Adipose tissue (tissue), 3 donors: ENCODE data around the gene HLTF. TPM values are rescaled to one million over a fixed set of nuclear protein-coding genes. Genes with fewer than 3 reads are reported as not detected.
"Not testable (repeated sequence)": the region's sequence is repeated elsewhere in the genome, so short reads cannot be mapped to it uniquely, and the experiment has no call there.

Source experiments
- H3K27ac ChIP-seq: one replicate; pipeline ENCODE4 v1.5.1; 2013; ENCODE audit warnings: low read depth, low read length
- WGBS, 3 donors: extraction: QIAGEN DNeasy Blood & Tissue Kit; methylation state at CpG; one replicate each; pipeline ENCODE4 v1.1.7; 2013; 5-methylcytosine and 5-hydroxymethylcytosine counted together
- polyA plus RNA-seq, 3 donors: library from polyadenylated mRNA; stranded (reverse); fragments of 200-250 nt; gene quantifications; one replicate each; pipeline ENCODE4 v1.2.3, GENCODE V29; 2013
- donor health status: healthy with polysubstance abuse.
- donor health status: Bipolar disorder and iron deficiency.
- donor health status: healthy.

HLTF gene, protein sequence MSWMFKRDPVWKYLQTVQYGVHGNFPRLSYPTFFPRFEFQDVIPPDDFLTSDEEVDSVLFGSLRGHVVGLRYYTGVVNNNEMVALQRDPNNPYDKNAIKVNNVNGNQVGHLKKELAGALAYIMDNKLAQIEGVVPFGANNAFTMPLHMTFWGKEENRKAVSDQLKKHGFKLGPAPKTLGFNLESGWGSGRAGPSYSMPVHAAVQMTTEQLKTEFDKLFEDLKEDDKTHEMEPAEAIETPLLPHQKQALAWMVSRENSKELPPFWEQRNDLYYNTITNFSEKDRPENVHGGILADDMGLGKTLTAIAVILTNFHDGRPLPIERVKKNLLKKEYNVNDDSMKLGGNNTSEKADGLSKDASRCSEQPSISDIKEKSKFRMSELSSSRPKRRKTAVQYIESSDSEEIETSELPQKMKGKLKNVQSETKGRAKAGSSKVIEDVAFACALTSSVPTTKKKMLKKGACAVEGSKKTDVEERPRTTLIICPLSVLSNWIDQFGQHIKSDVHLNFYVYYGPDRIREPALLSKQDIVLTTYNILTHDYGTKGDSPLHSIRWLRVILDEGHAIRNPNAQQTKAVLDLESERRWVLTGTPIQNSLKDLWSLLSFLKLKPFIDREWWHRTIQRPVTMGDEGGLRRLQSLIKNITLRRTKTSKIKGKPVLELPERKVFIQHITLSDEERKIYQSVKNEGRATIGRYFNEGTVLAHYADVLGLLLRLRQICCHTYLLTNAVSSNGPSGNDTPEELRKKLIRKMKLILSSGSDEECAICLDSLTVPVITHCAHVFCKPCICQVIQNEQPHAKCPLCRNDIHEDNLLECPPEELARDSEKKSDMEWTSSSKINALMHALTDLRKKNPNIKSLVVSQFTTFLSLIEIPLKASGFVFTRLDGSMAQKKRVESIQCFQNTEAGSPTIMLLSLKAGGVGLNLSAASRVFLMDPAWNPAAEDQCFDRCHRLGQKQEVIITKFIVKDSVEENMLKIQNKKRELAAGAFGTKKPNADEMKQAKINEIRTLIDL
- polyA plus RNA-seq = 1 to 10 TPM; 4.7 to 6.4 (median 5.3) TPM

GRCh38 chr3:149086232-149086988 lies at the start of gene HLTF:
TSS of gene HLTF (minus strand) at chr3:149086533. CDS start at chr3:149086336, 197 bp downstream.
- no peak within 1 kb of the TSS for H3K27ac ChIP-seq
- WGBS, 3 donors = 6 to 8% (median 8%) methylated on average over 56 to 57 of the region's 57 CpGs

- no peak overlapping the region for H3K27ac ChIP-seq
- WGBS, 3 donors = 48 to 69% (median 64%) methylated on average over 3 of the region's 3 CpGs
These were observed 48.2 kb upstream of the HLTF start for GRCh38 chr3:149134575-149134974.

DNA sequence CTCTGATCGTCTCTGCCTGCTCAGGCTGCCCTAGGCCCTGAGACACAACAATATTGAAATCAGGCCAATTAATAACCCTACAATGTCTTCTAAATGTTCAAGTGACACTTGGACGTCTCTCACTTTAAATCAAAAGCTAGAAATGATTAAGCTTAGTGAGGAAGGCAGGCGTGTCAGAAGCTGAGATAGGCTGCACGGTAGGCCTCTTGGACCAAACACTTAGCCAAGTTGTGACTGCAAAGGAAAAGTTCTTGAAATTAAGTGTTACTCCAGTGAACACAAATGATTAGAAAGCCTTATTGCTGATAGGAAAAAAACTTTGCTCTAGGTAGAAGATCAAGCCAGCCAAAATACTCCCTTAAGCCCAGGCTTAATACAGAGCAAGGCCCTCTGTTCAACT lies 45.3 kb upstream of the HLTF start:
- H3K27ac ChIP-seq = no peak overlapping the region
- WGBS, 3 donors = 30 to 60% (median 58%) methylated on average over 4 of the region's 4 CpGs

DNA sequence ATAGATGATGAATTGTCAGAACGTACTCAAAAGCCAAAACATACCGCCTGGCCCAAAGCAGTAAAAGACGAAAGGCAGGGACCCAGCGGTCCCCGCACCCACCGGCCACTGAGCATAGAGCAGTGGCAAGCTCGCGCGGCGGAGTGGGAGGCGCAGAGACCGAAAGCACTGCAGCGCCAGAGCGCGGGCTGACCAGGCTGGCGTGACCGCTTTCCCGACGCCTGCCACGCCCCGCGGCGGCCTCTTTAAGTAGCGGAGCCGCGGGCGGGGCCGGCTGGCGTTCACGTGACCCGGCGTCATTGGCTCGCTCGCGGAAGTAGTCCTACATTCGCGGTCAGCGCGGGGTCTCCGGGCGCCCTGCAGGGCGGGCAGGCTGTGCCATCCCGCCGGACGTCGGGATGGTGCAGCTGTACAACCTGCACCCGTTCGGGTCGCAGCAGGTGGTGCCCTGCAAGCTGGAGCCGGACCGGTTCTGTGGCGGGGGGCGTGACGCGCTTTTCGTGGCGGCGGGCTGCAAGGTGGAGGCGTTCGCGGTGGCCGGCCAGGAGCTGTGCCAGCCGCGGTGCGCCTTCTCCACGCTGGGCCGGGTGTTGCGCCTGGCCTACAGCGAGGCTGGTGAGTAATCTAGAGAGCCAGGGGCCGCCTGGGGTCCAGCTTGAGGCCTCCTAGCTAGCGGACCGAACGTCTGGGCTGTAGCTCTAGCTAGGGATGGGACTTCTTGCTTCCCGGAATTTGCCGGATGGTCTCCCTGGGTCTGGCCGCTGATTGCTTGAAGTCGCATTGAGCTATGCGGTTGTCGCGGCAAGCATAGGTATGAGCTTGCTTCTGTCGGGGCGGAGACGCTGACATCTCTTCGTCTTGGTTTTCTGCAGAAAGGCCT lies 43.2 kb upstream of the HLTF start, which contains the start of gene HPS3:
Gene HPS3, plus strand, starts transcription at position 313 of the 880 bp plus-strand sequence. Its CDS starts 86 bp downstream, at position 399.
- 0% methylated on average over 82 to 84 of the region's 84 CpGs for WGBS, 3 donors
- no peak within 1 kb of the TSS for H3K27ac ChIP-seq

- WGBS, 3 donors = 2 to 3% (median 2%) methylated on average over 4 of the region's 4 CpGs
These were observed 42.5 kb upstream of the HLTF start for GRCh38 chr3:149128821-149129220.

GRCh38 chr3:149122721-149123578 lies 36.6 kb upstream of the HLTF start:
- H3K27ac ChIP-seq = no peak overlapping the region
- 66 to 84% (median 80%) methylated on average over 4 of the region's 4 CpGs for WGBS, 3 donors

More at GRCh38 chr3:149128821-149129220, 42.5 kb upstream of the HLTF start:
- H3K27ac ChIP-seq = no peak overlapping the region

DNA sequence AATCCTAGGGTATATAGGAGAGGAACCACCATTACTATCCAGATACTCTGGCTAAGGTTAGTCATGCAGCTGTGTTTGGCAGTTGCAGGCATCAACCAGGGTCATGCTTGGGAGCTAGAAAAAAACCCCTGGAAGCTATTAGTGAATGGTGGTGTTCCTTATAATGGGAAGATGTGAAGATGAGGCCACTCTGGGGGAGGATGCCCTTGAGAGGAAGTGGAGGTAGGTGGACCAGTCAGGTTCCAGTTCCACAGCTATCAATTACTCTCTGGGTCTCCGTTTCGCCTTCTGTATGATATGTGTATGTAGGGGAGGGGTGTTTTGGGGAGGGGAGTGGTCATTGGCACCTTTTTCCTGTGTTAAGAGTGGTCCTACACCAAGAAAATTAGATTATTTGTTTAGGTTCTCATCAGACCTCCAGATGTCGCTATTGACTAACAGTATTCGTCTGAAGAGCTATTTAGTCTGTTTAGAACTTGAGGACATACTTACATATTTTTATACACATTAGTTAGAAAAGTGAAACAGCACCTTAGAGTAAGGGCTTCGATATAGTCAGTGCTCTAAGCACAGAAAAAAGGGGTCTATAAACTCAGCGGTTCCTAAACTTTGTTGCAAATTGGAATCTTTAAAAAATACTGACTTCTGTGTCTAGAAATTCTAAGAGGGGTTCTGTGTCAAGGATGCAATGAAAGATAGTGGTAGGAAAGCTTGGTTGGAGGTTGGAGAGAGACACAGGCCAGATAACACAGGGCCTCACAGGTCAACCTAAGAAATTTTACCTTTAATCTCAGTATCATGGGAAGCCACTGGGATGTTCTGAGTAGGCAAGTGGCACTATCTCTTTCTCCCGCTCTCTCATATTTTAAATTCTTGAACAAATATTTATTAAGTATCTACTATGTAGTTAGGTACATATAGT lies 34.0 kb upstream of the HLTF start:
- WGBS, 3 donors = 14 to 18% (median 17%) methylated on average over 7 of the region's 7 CpGs

DNA sequence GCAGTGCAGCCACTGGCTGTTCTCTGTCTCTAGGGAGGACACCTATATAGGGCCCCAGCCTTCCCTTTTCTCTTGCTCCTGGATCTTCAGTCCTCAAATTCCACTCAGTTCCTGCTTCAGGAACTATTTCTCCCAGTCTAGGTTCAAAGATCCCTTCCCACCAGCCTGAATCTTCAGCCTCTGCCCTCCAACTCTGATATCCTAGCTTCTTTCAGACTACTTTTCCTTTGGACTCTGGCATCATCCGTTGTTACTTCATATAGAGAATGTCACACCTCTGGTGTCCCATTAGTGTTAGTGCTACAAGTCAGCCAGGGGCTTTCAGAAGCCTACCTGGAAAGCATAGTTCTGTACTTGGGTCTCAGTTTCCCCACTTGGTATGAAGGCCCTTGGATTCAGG lies 33.1 kb upstream of the HLTF start:
- 90 to 98% (median 96%) methylated on average over 1 of the region's 1 CpG for WGBS, 3 donors
- H3K27ac ChIP-seq = no peak overlapping the region

More for the DNA sequence above, 34.0 kb upstream of the HLTF start:
- no peak overlapping the region for H3K27ac ChIP-seq

DNA sequence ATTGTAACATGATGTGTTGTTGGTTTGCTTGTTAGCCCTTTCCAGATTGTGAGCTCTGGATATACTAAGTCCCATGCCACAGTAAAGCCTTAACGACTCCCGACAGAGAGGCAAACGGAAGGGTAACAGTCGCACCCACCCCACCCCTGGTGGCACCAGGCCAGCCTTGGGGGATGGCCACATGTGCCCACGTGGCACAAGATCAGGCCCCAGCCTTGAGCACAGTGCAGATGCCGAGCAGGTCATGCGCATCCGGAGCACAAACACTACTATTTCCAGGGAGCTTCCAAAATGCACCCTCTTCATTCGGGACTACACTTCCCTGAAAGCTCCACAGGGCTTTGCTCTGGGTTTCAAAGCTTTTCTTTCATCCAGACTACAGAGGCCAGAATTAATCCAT lies 32.4 kb upstream of the HLTF start:
- H3K27ac ChIP-seq = no peak overlapping the region

DNA sequence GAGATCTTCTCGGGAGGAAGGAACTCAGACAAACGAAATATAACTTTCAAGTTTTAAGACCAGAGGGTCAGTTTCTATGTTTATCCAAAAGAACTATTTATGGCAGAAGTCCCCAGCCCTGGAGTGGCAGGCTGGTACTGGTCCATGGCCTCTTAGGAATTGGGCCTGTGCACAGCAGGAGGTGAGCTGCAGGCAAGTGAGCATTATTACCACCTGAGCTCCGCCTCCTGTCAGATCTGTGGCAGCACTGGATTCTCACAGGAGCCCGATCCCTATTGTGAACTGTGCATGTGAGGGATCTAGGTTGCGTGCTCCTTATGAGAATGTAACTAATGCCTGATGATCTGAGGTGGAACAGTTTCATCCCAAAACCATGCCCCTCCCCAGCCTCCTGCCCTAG lies 28.8 kb upstream of the HLTF start:
- WGBS, 3 donors = 89 to 91% (median 91%) methylated on average over 5 of the region's 5 CpGs
- no peak overlapping the region for H3K27ac ChIP-seq

More for the DNA sequence above, 32.4 kb upstream of the HLTF start:
- WGBS, 3 donors = 81 to 90% (median 87%) methylated on average over 9 of the region's 9 CpGs

- WGBS, 3 donors = 50 to 80% (median 63%) methylated on average over 1 of the region's 1 CpG
- no peak overlapping the region for H3K27ac ChIP-seq
These were observed 28.1 kb upstream of the HLTF start for GRCh38 chr3:149114458-149114857.

DNA sequence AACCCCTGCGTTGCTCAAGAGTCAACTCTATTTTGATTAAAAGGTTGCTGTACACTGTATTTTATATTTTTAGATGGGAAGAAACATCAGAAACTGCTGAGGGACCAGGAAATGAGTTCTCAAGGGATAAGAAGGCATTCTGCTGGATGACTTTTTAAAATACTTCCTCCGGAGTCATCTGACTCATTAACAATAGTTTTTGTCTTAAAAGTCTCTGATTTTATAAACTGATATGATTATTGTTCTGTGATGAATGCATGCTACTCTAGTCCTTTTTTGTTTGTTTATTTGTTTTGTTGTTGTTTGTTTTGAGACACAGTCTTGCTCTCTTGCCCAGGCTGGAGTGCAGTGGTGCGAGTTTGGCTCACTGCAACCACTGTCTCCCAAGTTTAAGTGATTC lies 18.2 kb upstream of the HLTF start:
- H3K27ac ChIP-seq = no peak overlapping the region
- 53 to 89% (median 69%) methylated on average over 3 of the region's 3 CpGs for WGBS, 3 donors

GRCh38 chr3:149101641-149102040 lies 15.3 kb upstream of the HLTF start:
- WGBS, 3 donors = 76 to 88% (median 82%) methylated on average over 3 of the region's 3 CpGs
- no peak overlapping the region for H3K27ac ChIP-seq

DNA sequence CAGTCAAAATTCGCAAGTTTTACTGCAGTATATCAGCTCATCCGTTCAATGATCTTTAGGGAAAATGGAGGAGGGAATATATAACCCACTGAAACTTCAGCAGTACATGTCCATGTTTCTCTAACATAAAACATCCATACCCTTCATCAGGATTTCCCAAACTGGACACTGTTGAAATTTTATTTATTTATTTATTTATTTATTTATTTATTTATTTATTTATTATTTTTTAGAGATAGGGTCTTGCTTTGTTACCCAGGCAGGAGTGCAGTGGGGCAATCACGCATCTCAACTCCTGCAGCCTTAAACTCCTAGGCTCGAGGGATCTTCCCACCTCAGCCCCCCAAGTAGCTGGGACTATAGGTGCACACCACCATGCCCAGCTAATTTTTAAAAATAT lies 14.8 kb upstream of the HLTF start:
- WGBS, 3 donors = 88 to 96% (median 95%) methylated on average over 4 of the region's 4 CpGs
- H3K27ac ChIP-seq = no peak overlapping the region

- WGBS, 3 donors = 90 to 95% (median 93%) methylated on average over 12 to 19 of the region's 19 CpGs
These were observed 11.7 kb upstream of the HLTF start for GRCh38 chr3:149097987-149098386.

More at GRCh38 chr3:149097987-149098386, 11.7 kb upstream of the HLTF start:
- H3K27ac ChIP-seq = not testable (repeated sequence)
